ENCODE results near the gene RERE.

RERE gene

DNA sequence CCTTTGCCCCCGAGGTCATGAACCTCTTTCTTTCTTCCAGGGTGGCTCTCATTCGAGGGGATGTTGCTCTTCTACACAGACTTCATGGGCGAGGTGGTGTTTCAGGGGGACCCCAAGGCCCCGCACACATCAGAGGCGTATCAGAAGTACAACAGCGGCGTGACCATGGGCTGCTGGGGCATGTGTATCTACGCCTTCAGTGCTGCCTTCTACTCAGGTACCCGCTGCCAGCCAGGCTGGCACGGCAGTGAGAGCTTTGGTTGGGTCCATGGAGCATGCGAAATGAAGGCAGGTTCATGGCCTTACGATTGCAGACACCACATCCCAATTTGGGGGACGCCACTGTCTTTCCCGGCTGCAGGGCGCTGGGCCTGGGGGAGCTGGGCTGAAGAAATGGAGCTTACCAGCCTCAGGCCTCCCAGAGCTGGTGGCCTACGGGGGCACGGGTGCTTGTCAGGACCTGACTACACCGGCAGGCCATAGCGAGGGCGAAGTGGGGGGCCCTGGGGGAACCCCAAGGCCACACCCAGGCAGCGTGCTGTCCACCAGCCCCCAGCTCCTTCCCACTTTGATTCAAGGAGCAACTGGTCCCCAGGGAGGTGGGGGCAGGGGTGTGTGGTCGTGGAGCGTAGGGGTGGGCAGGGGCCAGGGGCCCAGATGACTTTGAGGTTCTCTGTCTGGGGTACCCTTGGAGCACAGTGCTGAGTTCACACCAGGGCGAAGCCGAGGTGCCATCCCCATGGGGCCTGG is 479.5 kb downstream of the RERE start:
- FAIRE-seq (no peak), DNase-seq (ENCODE audit: insufficient read length) (no peak)
- no peak for TF ChIP-seq POLR2AphosphoS5 (IDR thresholded peaks at IDR 0.05; ENCODE audit: low read depth, low read length)
- no peak for TF ChIP-seq TAF1 (IDR thresholded peaks at IDR 0.05; ENCODE audit: borderline replicate concordance, low read depth, low read length)
- TF ChIP-seq POLR2A (IDR thresholded peaks at IDR 0.05; ENCODE audit: low read depth, low read length) = no peak

DNA sequence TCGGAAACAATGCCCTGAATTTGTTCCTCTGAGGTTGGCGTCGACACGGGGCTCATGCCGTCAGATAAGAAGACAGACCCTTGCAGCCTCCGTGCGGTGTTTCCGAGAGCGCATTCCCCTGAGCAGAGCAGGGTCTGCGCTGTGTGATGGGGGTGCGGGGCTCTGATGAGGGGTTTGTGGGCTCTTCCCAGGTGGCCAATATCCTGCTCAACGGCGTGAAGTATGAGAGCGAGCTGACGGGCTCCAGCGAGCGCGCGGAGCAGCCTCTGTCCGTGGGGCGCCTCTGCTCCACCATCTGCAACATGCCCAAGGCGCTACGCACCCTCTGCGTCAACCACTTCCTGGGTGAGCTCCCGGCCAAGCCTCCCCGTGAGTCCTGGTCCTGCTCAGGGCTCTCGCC is 482.2 kb downstream of the RERE start:
- no peak for DNase-seq (ENCODE audit: insufficient read length)
- no peak for FAIRE-seq
- no peak for TF ChIP-seq POLR2AphosphoS5 (IDR thresholded peaks at IDR 0.05; ENCODE audit: low read depth, low read length)
- TF ChIP-seq POLR2A (IDR thresholded peaks at IDR 0.05; ENCODE audit: low read depth, low read length) = no peak
- TF ChIP-seq TAF1 (IDR thresholded peaks at IDR 0.05; ENCODE audit: borderline replicate concordance, low read depth, low read length) = no peak

GRCh38 chr1:8334106-8334851 is 483.2 kb downstream of the RERE start:
- DNase-seq (ENCODE audit: insufficient read length) (no peak), FAIRE-seq (no peak)
- TF ChIP-seq TAF1 (IDR thresholded peaks at IDR 0.05; ENCODE audit: borderline replicate concordance, low read depth, low read length) (no peak), POLR2AphosphoS5 (IDR thresholded peaks at IDR 0.05; ENCODE audit: low read depth, low read length) (no peak), POLR2A (IDR thresholded peaks at IDR 0.05; ENCODE audit: low read depth, low read length) (no peak)

- DNase-seq (ENCODE audit: insufficient read length) = no peak
- TF ChIP-seq POLR2A (IDR thresholded peaks at IDR 0.05; ENCODE audit: low read depth, low read length) = no peak
- no peak for TF ChIP-seq TAF1 (IDR thresholded peaks at IDR 0.05; ENCODE audit: borderline replicate concordance, low read depth, low read length)
- TF ChIP-seq POLR2AphosphoS5 (IDR thresholded peaks at IDR 0.05; ENCODE audit: low read depth, low read length) = no peak
- no peak for FAIRE-seq
Observed at GRCh38 chr1:8333246-8333987, 484.0 kb downstream of the RERE start.

- no peak for DNase-seq (ENCODE audit: insufficient read length)
- no peak for FAIRE-seq
- no peak for TF ChIP-seq TAF1 (IDR thresholded peaks at IDR 0.05; ENCODE audit: borderline replicate concordance, low read depth, low read length)
- TF ChIP-seq POLR2A (IDR thresholded peaks at IDR 0.05; ENCODE audit: low read depth, low read length) = no peak
- TF ChIP-seq POLR2AphosphoS5 (IDR thresholded peaks at IDR 0.05; ENCODE audit: low read depth, low read length) = no peak
Observed at GRCh38 chr1:8332806-8333205, 484.6 kb downstream of the RERE start.

DNA sequence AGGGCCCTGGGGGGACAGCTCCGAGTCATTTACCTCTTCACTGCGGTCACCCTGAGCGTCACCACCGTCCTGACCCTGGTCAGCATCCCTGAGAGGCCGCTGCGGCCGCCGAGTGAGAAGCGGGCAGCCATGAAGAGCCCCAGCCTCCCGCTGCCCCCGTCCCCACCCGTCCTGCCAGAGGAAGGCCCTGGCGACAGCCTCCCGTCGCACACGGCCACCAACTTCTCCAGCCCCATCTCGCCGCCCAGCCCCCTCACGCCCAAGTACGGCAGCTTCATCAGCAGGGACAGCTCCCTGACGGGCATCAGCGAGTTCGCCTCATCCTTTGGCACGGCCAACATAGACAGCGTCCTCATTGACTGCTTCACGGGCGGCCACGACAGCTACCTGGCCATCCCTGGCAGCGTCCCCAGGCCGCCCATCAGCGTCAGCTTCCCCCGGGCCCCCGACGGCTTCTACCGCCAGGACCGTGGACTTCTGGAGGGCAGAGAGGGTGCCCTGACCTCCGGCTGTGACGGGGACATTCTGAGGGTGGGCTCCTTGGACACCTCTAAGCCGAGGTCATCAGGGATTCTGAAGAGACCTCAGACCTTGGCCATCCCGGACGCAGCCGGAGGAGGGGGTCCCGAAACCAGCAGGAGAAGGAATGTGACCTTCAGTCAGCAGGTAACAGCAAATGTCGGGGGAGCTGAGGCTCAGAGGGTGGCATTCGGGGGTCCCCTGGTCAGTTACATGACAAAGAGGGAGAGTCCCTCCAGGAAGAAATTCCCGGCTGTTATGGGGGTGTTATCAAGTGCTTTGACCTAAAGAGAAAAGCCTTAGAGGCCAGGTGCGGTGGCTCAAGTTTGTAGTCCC is 486.9 kb downstream of the RERE start:
- no peak for TF ChIP-seq POLR2AphosphoS5 (IDR thresholded peaks at IDR 0.05; ENCODE audit: low read depth, low read length)
- TF ChIP-seq TAF1 (IDR thresholded peaks at IDR 0.05; ENCODE audit: borderline replicate concordance, low read depth, low read length) = no peak
- TF ChIP-seq POLR2A (IDR thresholded peaks at IDR 0.05; ENCODE audit: low read depth, low read length) = no peak
- FAIRE-seq (no peak), DNase-seq (ENCODE audit: insufficient read length) (no peak)

DNA sequence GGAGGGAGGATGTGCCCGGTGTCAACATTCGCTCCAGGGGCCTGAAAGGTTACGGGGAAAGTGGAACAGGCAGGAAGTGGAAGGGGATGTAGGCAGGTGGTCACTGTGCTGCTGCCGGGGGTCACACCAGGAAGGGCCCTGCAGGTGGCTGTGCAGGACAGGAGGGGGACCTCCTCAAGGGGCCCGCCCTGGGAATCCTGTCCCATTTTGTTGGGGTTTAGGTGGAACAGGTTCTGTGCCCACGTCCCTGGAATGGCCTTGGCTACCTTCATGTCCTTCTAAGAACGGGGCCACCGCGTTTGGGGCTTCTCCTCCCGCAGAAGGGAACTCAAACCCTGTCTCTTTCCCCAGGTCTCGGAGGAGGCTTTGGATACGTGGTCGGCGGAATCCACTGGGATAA is 487.6 kb downstream of the RERE start:
- no peak for FAIRE-seq
- no peak for DNase-seq (ENCODE audit: insufficient read length)
- TF ChIP-seq POLR2AphosphoS5 (IDR thresholded peaks at IDR 0.05; ENCODE audit: low read depth, low read length) (no peak), POLR2A (IDR thresholded peaks at IDR 0.05; ENCODE audit: low read depth, low read length) (no peak), TAF1 (IDR thresholded peaks at IDR 0.05; ENCODE audit: borderline replicate concordance, low read depth, low read length) (no peak)

- FAIRE-seq (no peak), DNase-seq (ENCODE audit: insufficient read length) (no peak)
- TF ChIP-seq POLR2AphosphoS5 (IDR thresholded peaks at IDR 0.05; ENCODE audit: low read depth, low read length) = no peak
- no peak for TF ChIP-seq POLR2A (IDR thresholded peaks at IDR 0.05; ENCODE audit: low read depth, low read length)
- TF ChIP-seq TAF1 (IDR thresholded peaks at IDR 0.05; ENCODE audit: borderline replicate concordance, low read depth, low read length) = no peak
Observed at GRCh38 chr1:8329439-8329838, 488.0 kb downstream of the RERE start.

DNA sequence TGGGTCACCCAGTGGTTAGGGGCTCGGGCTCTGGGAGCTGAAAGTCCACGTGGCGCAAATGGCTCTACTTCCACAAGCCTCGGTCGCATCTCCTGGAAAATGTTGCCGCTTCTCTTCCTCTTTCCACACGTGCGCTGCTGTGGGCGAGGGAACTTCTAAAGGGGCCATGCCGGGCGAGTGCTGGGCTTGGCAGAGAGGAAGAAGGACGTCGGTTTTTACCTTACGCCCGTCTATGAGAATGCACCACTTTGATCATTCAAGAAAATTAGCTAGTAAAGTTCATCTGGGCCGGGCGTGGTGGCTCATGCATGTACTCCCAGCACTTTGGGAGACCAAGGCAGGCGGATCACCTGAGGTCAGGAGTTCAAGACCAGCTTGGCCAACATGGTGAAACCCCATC is 489.2 kb downstream of the RERE start:
- FAIRE-seq (no peak), DNase-seq (ENCODE audit: insufficient read length) (no peak)
- TF ChIP-seq POLR2AphosphoS5 (IDR thresholded peaks at IDR 0.05; ENCODE audit: low read depth, low read length) (no peak), POLR2A (IDR thresholded peaks at IDR 0.05; ENCODE audit: low read depth, low read length) (no peak), TAF1 (IDR thresholded peaks at IDR 0.05; ENCODE audit: borderline replicate concordance, low read depth, low read length) (no peak)

- FAIRE-seq (no peak), DNase-seq (ENCODE audit: insufficient read length) (no peak)
- no peak for TF ChIP-seq POLR2A (IDR thresholded peaks at IDR 0.05; ENCODE audit: low read depth, low read length)
- no peak for TF ChIP-seq POLR2AphosphoS5 (IDR thresholded peaks at IDR 0.05; ENCODE audit: low read depth, low read length)
- TF ChIP-seq TAF1 (IDR thresholded peaks at IDR 0.05; ENCODE audit: borderline replicate concordance, low read depth, low read length) = no peak
Observed at GRCh38 chr1:8326265-8326664, 491.2 kb downstream of the RERE start.

DNA sequence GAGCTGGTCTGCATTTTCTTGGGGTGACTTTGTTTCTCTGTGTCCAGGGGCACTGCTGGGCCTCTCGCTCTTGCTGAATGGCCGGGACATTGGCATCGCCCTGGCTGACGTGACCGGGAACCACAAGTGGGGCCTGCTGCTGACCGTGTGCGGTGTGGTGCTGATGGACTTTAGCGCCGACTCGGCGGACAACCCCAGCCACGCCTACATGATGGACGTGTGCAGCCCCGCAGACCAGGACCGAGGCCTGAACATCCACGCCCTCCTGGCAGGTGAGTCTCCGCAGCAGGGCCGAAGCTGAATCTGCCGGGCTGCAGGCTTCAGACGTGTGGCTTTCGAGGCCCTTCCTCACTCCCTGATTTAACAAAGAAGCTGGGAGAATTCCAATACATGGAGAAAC is 491.7 kb downstream of the RERE start:
- no peak for TF ChIP-seq TAF1 (IDR thresholded peaks at IDR 0.05; ENCODE audit: borderline replicate concordance, low read depth, low read length)
- no peak for TF ChIP-seq POLR2AphosphoS5 (IDR thresholded peaks at IDR 0.05; ENCODE audit: low read depth, low read length)
- TF ChIP-seq POLR2A (IDR thresholded peaks at IDR 0.05; ENCODE audit: low read depth, low read length) = no peak
- DNase-seq (ENCODE audit: insufficient read length) = no peak
- no peak for FAIRE-seq
